ENCODE data around the gene ALOX5.

The ALOX5 gene

GRCh38 chr10:45454262-45454661 is 80.2 kb downstream of the ALOX5 start:
- Mint-ChIP-seq H3K4me1 (peaks cover 17% of the 10 kb centered on the region), H3K9me3 (no peaks in the 10 kb centered on the region), H3K27ac (peak overlapping the region in 2 of 3 experiments; percentile 58 to 65), H3K4me3 (no peak overlapping the region), H3K27me3 (ENCODE audit: low read depth) (no peaks in the 10 kb centered on the region), H3K36me3 (ENCODE audit: low read depth) (peaks cover 22% of the 10 kb centered on the region)
- TF ChIP-seq CTCF (IDR thresholded peaks at IDR 0.05; ENCODE audit: unreplicated experiment in 3 of 3), result no peak

- peaks cover 17% of the 10 kb centered on the region for H3K4me1 Mint-ChIP-seq
- H3K36me3 Mint-ChIP-seq (ENCODE audit: low read depth), result peaks cover 22% of the 10 kb centered on the region
- H3K4me3 Mint-ChIP-seq, result no peak overlapping the region
- H3K9me3 Mint-ChIP-seq, result no peaks in the 10 kb centered on the region
- no peaks in the 10 kb centered on the region for H3K27me3 Mint-ChIP-seq (ENCODE audit: low read depth)
- TF ChIP-seq CTCF (IDR thresholded peaks at IDR 0.05; ENCODE audit: unreplicated experiment in 3 of 3), result no peak
- peak overlapping the region in 1 of 3 experiments; percentile 58 for H3K27ac Mint-ChIP-seq
Measured at GRCh38 chr10:45454859-45455258, 80.8 kb downstream of the ALOX5 start.

GRCh38 chr10:45456233-45456632 is 82.2 kb downstream of the ALOX5 start:
- H3K4me1 Mint-ChIP-seq, result peaks cover 17% of the 10 kb centered on the region
- peaks cover 22% of the 10 kb centered on the region for H3K36me3 Mint-ChIP-seq (ENCODE audit: low read depth)
- H3K9me3 Mint-ChIP-seq, result no peaks in the 10 kb centered on the region
- H3K27ac Mint-ChIP-seq, result no peak overlapping the region
- H3K4me3 Mint-ChIP-seq, result no peak overlapping the region
- no peaks in the 10 kb centered on the region for H3K27me3 Mint-ChIP-seq (ENCODE audit: low read depth)
- no peak for TF ChIP-seq CTCF (IDR thresholded peaks at IDR 0.05; ENCODE audit: unreplicated experiment in 3 of 3)

GRCh38 chr10:45456822-45457221 is 82.8 kb downstream of the ALOX5 start:
- Mint-ChIP-seq H3K4me1 (peaks cover 17% of the 10 kb centered on the region), H3K27ac (no peak overlapping the region), H3K36me3 (ENCODE audit: low read depth) (peaks cover 22% of the 10 kb centered on the region), H3K9me3 (no peaks in the 10 kb centered on the region), H3K27me3 (ENCODE audit: low read depth) (no peaks in the 10 kb centered on the region), H3K4me3 (no peak overlapping the region)
- TF ChIP-seq CTCF (IDR thresholded peaks at IDR 0.05; ENCODE audit: unreplicated experiment in 3 of 3), result no peak

- Mint-ChIP-seq H3K27me3 (ENCODE audit: low read depth) (no peaks in the 10 kb centered on the region), H3K4me1 (peaks cover 17% of the 10 kb centered on the region), H3K9me3 (no peaks in the 10 kb centered on the region), H3K27ac (no peak overlapping the region), H3K36me3 (ENCODE audit: low read depth) (peaks cover 26% of the 10 kb centered on the region), H3K4me3 (no peak overlapping the region)
- no peak for TF ChIP-seq CTCF (IDR thresholded peaks at IDR 0.05; ENCODE audit: unreplicated experiment in 3 of 3)
Measured at GRCh38 chr10:45457487-45457886, 83.5 kb downstream of the ALOX5 start.

GRCh38 chr10:45460235-45460878 is 86.3 kb downstream of the ALOX5 start:
- H3K9me3 Mint-ChIP-seq, result no peaks in the 10 kb centered on the region
- no peaks in the 10 kb centered on the region for H3K4me1 Mint-ChIP-seq
- peaks cover 26% of the 10 kb centered on the region for H3K36me3 Mint-ChIP-seq (ENCODE audit: low read depth)
- no peak for TF ChIP-seq CTCF (IDR thresholded peaks at IDR 0.05; ENCODE audit: unreplicated experiment in 3 of 3)
- no peaks in the 10 kb centered on the region for H3K27me3 Mint-ChIP-seq (ENCODE audit: low read depth)
- no peak overlapping the region for H3K27ac Mint-ChIP-seq
- H3K4me3 Mint-ChIP-seq, result no peak overlapping the region

Measured in nephron (organoid).